Cardiac muscle cell (in vitro differentiated cells and primary cell): ENCODE data around the gene RPS19BP1. TPM values are rescaled to one million over a fixed set of nuclear protein-coding genes. Genes with fewer than 3 reads are reported as not detected.

ENCODE experiments used
- DNase-seq, 2 donors: peaks; one replicate each; pipeline versions ENCODE4 v3.0.0 to v3.0.0-alpha.2; 2010 to 2017; ENCODE audit warnings: low read depth in 1 of 2, low spot score in 1 of 2
- H3K27ac ChIP-seq: fragments of 200-600 bp; sonication (generic); 2 replicates; pipeline ENCODE4 v1.5.1; 2016
- H3K27me3 ChIP-seq: fragments of 200-600 bp; sonication (generic); 2 replicates; pipeline ENCODE4 v1.6.0; 2016; ENCODE audit warnings: control low read depth
- H3K36me3 ChIP-seq: fragments of 200-600 bp; sonication (generic); 2 replicates; pipeline ENCODE4 v1.5.1; 2016; ENCODE audit warnings: control low read depth
- H3K4me1 ChIP-seq: fragments of 200-600 bp; sonication (generic); 2 replicates; pipeline ENCODE4 v1.8.1; 2017; ENCODE audit warnings: low read depth, mild to moderate bottlenecking, mixed run types
- H3K4me3 ChIP-seq: fragments of 200-600 bp; sonication (generic); 2 replicates; pipeline ENCODE4 v1.5.1; 2016; ENCODE audit warnings: mild to moderate bottlenecking
- H3K9me3 ChIP-seq: fragments of 200-600 bp; sonication (generic); 2 replicates; pipeline ENCODE4 v1.5.1; 2017; ENCODE audit warnings: low read depth, mild to moderate bottlenecking, control low read depth
- polyA plus RNA-seq: library from polyadenylated mRNA; unstranded; fragments of >200 nt; fragmentation: Nextera tagmentation; extraction: Ambion mirVana; gene quantifications from 2 replicates; pipeline ENCODE4 v1.2.1, GENCODE V29; 2016
- total RNA-seq: library from RNA; depleted of rRNA; stranded (reverse); fragments of >200 nt; gene quantifications from 2 replicates; pipeline ENCODE4 v1.2.3, GENCODE V29; 2016
- TF ChIP-seq, protein P1 (sequence below): IDR thresholded peaks from 2 replicates; pipeline ENCODE4 v1.5.1; 2012; ENCODE audit warnings: low read depth, mild to moderate bottlenecking, low read length

RPS19BP1 gene
- total and polyA plus RNA-seq, 2 experiments from 2014 or later, result 144 to 150 TPM

DNA sequence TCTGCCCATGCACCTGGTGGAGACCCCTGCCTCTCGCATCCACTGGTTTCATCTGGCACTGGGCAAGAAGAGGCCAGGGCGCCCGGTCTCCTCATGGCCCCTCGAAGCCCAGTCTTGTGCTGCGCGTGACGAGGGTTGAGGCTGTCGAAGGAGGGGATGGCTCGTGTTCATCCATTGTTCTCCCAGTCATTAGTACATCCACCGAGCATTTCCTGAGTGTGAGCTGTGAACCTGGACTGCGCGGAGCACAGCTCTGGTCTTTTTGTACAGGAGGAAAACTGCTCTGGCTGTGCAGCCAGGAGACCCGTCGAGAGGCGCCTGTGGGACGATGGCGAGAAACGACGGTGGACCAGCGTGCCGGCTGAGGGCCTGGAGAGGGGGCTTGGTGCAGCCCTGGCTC, 44.8 kb upstream of the RPS19BP1 start:
- H3K36me3 ChIP-seq, result no peaks in the 10 kb centered on the region
- no peak overlapping the region for H3K27ac ChIP-seq
- H3K9me3 ChIP-seq, result no peaks in the 10 kb centered on the region
- TF ChIP-seq, protein P1, sequence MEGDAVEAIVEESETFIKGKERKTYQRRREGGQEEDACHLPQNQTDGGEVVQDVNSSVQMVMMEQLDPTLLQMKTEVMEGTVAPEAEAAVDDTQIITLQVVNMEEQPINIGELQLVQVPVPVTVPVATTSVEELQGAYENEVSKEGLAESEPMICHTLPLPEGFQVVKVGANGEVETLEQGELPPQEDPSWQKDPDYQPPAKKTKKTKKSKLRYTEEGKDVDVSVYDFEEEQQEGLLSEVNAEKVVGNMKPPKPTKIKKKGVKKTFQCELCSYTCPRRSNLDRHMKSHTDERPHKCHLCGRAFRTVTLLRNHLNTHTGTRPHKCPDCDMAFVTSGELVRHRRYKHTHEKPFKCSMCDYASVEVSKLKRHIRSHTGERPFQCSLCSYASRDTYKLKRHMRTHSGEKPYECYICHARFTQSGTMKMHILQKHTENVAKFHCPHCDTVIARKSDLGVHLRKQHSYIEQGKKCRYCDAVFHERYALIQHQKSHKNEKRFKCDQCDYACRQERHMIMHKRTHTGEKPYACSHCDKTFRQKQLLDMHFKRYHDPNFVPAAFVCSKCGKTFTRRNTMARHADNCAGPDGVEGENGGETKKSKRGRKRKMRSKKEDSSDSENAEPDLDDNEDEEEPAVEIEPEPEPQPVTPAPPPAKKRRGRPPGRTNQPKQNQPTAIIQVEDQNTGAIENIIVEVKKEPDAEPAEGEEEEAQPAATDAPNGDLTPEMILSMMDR, result no peak
- no peak overlapping the region for H3K4me3 ChIP-seq
- DNase-seq, result no peak
- no peaks in the 10 kb centered on the region for H3K4me1 ChIP-seq
- H3K27me3 ChIP-seq, result no peaks in the 10 kb centered on the region

DNA sequence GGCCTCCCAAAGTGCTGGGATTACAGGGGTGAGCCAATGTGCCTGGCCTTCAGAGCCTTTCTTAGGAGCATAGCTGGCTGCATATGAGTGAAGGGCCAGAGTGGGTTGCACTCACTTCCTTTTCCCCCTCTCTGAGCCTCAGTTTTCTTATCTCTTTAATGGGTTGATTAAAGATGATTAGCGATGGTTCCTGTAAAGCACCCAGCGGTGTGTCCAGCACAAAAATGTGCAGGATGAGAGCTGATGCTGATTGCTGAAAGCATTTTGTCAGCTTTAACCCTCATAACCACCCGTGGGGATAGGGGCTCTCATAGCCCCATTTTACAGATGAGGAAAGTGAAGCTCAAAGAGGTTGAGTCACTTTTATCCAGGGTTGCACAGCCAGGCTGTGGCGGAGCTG, 43.5 kb upstream of the RPS19BP1 start:
- no peak overlapping the region for H3K27ac ChIP-seq
- TF ChIP-seq, protein P1, result no peak
- H3K27me3 ChIP-seq, result no peaks in the 10 kb centered on the region
- no peaks in the 10 kb centered on the region for H3K4me1 ChIP-seq
- DNase-seq, result no peak
- H3K4me3 ChIP-seq, result no peak overlapping the region
- H3K9me3 ChIP-seq, result no peaks in the 10 kb centered on the region
- no peaks in the 10 kb centered on the region for H3K36me3 ChIP-seq

DNA sequence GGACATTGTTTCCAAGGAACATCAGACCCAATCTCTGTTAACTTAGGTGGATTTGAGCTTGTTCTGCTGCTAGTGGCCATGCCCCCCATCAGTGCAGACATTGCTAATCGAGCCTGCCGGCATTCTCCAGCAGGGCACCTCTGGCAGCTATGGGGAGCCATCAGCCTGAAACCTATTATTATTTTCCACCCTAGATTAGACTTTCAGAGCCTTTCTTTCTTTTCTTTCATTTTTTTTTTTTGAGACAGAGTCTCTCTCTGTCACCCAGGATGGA, 42.9 kb upstream of the RPS19BP1 start:
- DNase-seq, result no peak
- TF ChIP-seq, protein P1, result no peak
- no peak overlapping the region for H3K4me3 ChIP-seq
- no peaks in the 10 kb centered on the region for H3K27me3 ChIP-seq
- no peak overlapping the region for H3K27ac ChIP-seq
- no peaks in the 10 kb centered on the region for H3K9me3 ChIP-seq
- no peaks in the 10 kb centered on the region for H3K4me1 ChIP-seq
- no peaks in the 10 kb centered on the region for H3K36me3 ChIP-seq

DNA sequence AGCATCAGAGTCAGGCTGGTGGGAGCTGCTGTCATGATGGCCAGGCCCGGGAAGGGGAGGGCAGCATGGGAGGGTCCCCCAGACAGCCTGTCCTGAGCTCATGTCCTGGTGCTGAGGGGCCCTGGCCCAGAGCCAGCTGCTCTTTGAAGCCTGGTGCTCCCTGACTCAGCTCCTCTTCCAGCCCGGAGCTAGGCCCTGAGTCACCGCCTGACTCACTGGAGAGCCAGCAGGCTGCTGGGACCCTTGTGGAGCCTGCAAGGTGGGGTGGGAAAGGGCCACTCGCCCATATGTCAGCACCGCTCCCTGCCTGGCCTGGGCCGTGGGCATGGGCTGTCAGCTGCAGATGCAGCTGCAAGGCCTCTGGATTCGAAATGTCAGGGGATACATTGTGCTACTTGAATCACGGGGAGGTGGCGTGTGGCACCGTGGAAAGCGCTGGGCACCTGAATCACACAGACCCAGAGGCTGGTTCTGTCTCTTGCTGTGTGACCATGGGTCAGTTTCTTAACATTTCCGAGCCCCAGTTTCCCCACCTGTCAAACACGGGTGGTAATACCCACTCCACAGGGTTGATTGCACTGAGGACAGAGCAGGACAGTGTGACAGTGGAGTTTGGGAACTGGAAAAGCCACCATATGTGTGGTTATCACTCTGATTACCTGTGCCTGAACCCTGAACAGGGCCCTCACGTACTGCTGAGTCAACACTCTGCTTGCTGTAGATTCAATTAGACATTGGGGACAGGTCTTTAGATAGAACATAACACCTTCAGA, 42.4 kb upstream of the RPS19BP1 start:
- Histone ChIP-seq H3K36me3 (no peaks in the 10 kb centered on the region), H3K4me3 (no peak overlapping the region), H3K27me3 (no peaks in the 10 kb centered on the region), H3K27ac (no peak overlapping the region), H3K9me3 (no peaks in the 10 kb centered on the region), H3K4me1 (no peaks in the 10 kb centered on the region)
- TF ChIP-seq, protein P1, result no peak
- peak in 1 of 2 donors; percentile 72 for DNase-seq

DNA sequence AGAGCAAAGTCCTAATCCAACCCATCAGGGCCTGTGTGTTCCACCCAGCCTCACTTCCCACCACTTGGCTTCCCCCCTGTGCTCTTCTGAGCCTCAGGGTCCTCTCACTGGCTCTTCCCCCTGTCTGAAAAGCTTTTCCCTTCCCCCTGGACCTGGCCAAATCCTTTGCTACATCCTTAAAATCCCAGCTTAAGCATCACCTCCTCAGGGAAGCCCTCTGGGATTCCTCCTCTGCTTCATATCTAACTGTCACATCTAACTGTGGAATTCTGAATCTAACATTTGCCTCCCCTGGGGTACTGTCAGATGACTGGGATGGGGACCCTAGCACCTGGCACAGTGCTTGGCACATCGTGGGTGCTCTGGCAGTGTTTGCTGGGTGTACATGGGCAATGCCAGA, 39.0 kb upstream of the RPS19BP1 start:
- Histone ChIP-seq H3K9me3 (no peaks in the 10 kb centered on the region), H3K27me3 (no peaks in the 10 kb centered on the region), H3K27ac (no peak overlapping the region), H3K36me3 (no peaks in the 10 kb centered on the region), H3K4me3 (no peak overlapping the region), H3K4me1 (no peaks in the 10 kb centered on the region)
- DNase-seq, result no peak
- TF ChIP-seq, protein P1, result no peak
